Retinal pigment epithelial cell (primary cell): ENCODE results near the gene KRT15.

Source experiments
- DNase-seq: peaks from one replicate; pipeline ENCODE4 v3.0.0-alpha.2; 2010; ENCODE audit warnings: low read depth
- H3K4me3 ChIP-seq: 2 replicates; pipeline ENCODE4 v1.5.1; 2011; ENCODE audit warnings: mild to moderate bottlenecking, low read length, control low read depth, moderate library complexity
- CTCF ChIP-seq: conservative IDR thresholded peaks from 2 replicates; pipeline ENCODE4 v1.5.1; 2011; ENCODE audit warnings: low read depth, low read length, control low read depth, inconsistent platforms

KRT15 gene

GRCh38 chr17:41519501-41520224, 973 bp upstream of the KRT15 start:
- no peak for TF ChIP-seq CTCF
- no peak overlapping the region for H3K4me3 ChIP-seq
- DNase-seq, result no peak

GRCh38 chr17:41518031-41518430, 659 bp downstream of the KRT15 start:
- H3K4me3 ChIP-seq, result no peak overlapping the region
- DNase-seq, result no peak
- TF ChIP-seq CTCF, result no peak

GRCh38 chr17:41516830-41517283, 1.8 kb downstream of the KRT15 start:
- TF ChIP-seq CTCF, result no peak
- no peak overlapping the region for H3K4me3 ChIP-seq
- no peak for DNase-seq

GRCh38 chr17:41516147-41516829, 2.4 kb downstream of the KRT15 start:
- TF ChIP-seq CTCF, result no peak
- H3K4me3 ChIP-seq, result no peak overlapping the region
- DNase-seq, result no peak

GRCh38 chr17:41513168-41513547, 5.5 kb downstream of the KRT15 start:
- H3K4me3 ChIP-seq, result no peak overlapping the region
- TF ChIP-seq CTCF, result no peak
- DNase-seq, result no peak

- TF ChIP-seq CTCF, result no peak
- DNase-seq, result no peak
- no peak overlapping the region for H3K4me3 ChIP-seq
These were observed 6.0 kb downstream of the KRT15 start for GRCh38 chr17:41512546-41513167.
